Measurements from ENCODE around the gene KCNH3.

DNA sequence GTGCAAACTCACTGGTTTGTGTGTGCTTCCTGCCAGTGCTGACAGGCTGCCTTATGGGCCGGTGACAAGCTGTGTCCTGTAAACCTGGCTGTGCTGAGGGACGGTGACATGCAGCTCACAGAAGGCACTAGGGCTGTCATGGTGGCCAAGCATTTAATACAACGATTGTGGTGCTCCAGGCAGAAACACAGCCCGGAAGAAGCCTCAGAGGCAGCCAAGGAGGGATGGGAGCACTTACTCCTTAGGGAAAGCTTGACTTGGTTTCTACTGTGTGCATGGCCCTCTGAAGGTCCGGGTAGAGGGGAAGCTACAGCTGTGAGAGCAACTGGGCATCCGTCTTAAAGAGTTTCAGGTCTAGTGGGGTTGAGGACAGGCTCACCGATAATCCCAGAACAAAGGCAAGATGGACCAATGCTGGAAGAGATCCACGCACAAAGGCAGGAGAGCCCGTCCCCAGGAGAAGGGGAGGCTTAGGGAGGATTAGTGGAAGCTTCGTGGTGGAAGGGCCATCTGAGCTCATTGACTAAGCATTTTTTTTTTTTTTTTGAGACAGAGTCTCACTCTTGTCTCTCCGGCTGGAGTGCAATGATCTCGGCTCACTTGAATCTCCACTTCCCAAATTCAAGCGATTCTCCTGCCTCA, 39.8 kb downstream of the KCNH3 start:
- TF ChIP-seq GATA3 (IDR thresholded peaks at IDR 0.05; ENCODE audit: low read depth, low read length) (no peak), GATA2 (IDR thresholded peaks at IDR 0.05; ENCODE audit: low read depth, low read length) (no peak)
